ENCODE results near the gene TMEM186.

Gene TMEM186

DNA sequence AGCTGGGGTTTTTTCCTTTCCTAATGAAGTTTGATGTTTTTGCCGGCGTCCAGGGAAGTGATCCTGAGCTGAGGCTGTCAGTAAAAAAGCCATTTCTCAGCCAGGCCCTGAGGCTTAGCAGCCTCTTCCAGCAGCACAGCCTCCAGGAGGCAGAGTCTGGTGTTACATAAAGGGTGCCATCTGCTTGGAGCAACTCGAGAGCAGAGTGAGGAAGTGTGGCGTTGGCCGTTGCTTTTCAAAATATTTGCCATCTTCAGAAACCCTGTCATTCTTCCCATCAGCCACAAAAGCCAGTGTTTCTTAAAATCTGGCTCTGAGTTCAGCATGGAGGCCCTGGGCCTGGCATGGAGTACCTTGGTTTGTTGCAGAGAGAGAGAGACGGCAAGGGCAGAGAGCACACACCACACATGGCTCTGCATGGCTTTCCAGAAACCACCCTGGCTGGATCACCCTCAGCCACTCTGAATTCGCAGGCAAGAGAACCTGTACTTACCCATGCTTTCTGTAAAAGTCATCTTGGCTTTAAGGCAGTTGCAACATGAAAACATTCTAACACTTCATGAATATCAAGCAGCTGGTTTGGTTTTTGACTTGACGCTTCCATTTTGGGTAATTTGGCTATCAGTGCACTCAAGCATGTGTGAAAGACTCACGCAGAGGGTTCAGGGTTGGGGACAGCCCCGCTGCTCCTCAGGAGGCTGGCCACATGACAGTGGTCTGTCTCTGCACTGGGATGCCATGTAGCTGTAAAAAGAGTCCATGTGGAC lies 21.2 kb upstream of the TMEM186 start:
- no peak for DNase-seq (ENCODE audit: low read depth)
- no peak for TF ChIP-seq CTCF (IDR thresholded peaks at IDR 0.05; ENCODE audit: control insufficient read depth, extremely low read depth, insufficient read depth)
- H3K4me3 ChIP-seq (ENCODE audit: low read depth, low read length): no peak overlapping the region

DNA sequence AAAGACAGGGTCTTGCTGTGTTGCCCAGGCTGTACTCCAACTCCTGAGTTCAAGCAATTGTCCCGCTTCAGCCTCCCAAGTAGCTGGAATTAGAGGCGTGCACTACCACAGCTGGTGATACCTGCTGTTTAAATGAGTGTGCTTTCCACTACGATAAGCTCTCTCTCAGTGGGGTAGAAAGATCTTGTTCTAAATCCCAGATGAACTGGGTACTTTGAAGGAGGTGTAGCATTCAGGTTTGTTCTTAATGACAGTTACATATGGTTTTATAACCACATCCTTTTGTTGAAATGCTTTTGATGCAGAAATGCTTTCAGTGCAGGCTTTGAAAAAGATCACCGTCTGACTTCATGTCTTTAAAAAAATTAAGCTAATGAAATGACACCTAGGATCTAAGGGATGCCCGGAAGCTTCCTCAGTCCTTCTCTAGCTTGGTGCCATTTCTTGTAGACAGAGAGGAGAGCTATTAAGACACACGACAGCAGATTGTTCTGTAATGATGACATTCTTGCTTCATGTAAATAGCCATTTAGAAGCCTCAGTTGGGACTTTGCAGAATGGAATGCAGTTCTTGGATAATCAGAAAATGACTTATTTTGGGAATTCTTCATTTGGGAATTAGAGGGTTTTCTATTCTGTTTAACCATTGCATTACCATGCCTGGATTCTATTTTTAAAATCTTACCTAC lies 19.7 kb upstream of the TMEM186 start:
- no peak for TF ChIP-seq CTCF (IDR thresholded peaks at IDR 0.05; ENCODE audit: control insufficient read depth, extremely low read depth, insufficient read depth)

GRCh38 chr16:8814095-8814806 lies 16.8 kb upstream of the TMEM186 start:
- no peak for DNase-seq (ENCODE audit: low read depth)
- TF ChIP-seq CTCF (IDR thresholded peaks at IDR 0.05; ENCODE audit: control insufficient read depth, extremely low read depth, insufficient read depth): no peak
- no peak overlapping the region for H3K4me3 ChIP-seq (ENCODE audit: low read depth, low read length)

More for the DNA sequence above, 19.7 kb upstream of the TMEM186 start:
- H3K4me3 ChIP-seq (ENCODE audit: low read depth, low read length): no peak overlapping the region
- no peak for DNase-seq (ENCODE audit: low read depth)

- DNase-seq (ENCODE audit: low read depth): no peak
- H3K4me3 ChIP-seq (ENCODE audit: low read depth, low read length): no peak overlapping the region
- no peak for TF ChIP-seq CTCF (IDR thresholded peaks at IDR 0.05; ENCODE audit: control insufficient read depth, extremely low read depth, insufficient read depth)
Measured at GRCh38 chr16:8812162-8812843, 14.9 kb upstream of the TMEM186 start.

DNA sequence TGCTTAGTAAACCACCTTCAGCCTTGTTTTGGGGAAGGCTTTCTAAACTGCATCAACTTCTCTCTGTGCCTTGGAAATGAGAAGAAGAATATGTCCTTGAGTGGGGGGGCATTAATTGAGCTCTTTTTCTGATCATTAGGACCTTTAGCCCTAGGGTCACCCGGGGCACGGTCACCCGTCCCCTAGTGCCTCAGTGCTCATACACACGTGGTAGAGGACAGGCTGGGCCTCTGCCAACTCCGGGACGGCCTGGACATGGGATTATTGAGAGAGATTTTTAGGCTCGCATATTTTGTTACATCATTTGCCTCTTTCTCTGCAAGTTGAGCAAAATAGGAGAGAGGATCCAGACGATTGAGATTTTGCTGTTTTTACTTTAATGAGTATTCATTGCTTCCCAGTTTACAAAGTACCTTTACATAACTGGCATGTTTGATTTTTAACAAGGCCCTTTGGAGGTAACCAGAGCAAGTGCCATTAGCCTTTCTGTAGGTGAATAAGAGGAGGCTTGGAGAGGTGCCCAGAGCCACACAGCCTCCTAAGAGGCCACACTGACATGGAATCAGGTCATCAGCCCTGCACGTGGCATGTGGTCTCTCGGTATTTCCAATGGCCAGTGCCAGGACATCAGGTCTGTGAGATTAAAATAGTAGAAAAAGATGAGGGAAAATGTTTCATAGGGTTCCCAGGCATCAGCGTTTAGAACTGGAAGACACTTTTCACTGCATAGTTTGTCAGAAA lies 11.3 kb upstream of the TMEM186 start:
- no peak overlapping the region for H3K4me3 ChIP-seq (ENCODE audit: low read depth, low read length)
- no peak for DNase-seq (ENCODE audit: low read depth)
- no peak for TF ChIP-seq CTCF (IDR thresholded peaks at IDR 0.05; ENCODE audit: control insufficient read depth, extremely low read depth, insufficient read depth)

GRCh38 chr16:8808009-8808408 lies 10.6 kb upstream of the TMEM186 start:
- H3K4me3 ChIP-seq (ENCODE audit: low read depth, low read length): no peak overlapping the region
- DNase-seq (ENCODE audit: low read depth): no peak
- TF ChIP-seq CTCF (IDR thresholded peaks at IDR 0.05; ENCODE audit: control insufficient read depth, extremely low read depth, insufficient read depth): no peak
